RWPE2 (cell line): ENCODE measurements around the gene PACSIN2.
"Not testable (repeated sequence)": the region's sequence is repeated elsewhere in the genome, so short reads cannot be mapped to it uniquely, and the experiment has no call there.

ENCODE experiments used
- ATAC-seq: fragments of 200-7000 bp; cut with Tn5 transposase; 3 replicates; pipeline ENCODE4 v1.9.1; 2021; ENCODE audit warnings: low read depth
- DNase-seq: peaks from one replicate; pipeline ENCODE4 v3.0.0-alpha.2; 2020; ENCODE audit warnings: low spot score
- H3K27ac ChIP-seq: fragments of 450-650 bp; 2 replicates; pipeline ENCODE4 v1.5.1; 2017; ENCODE audit warnings: mild to moderate bottlenecking; ENCODE audit not compliant: poor library complexity, severe bottlenecking
- H3K27me3 ChIP-seq: fragments of 250-450 bp; sonication (Bioruptor Pico); 2 replicates; pipeline ENCODE4 v1.5.1; 2021; ENCODE audit warnings: mild to moderate bottlenecking, moderate library complexity; ENCODE audit not compliant: insufficient read depth, poor library complexity, severe bottlenecking
- H3K36me3 ChIP-seq: fragments of 250-450 bp; sonication (Bioruptor Pico); 2 replicates; pipeline ENCODE4 v1.5.1; 2020; ENCODE audit warnings: low read depth, mild to moderate bottlenecking, moderate library complexity
- H3K4me1 ChIP-seq: fragments of 250-450 bp; sonication (Bioruptor Pico); 2 replicates; pipeline ENCODE4 v1.5.1; 2021; ENCODE audit warnings: mild to moderate bottlenecking, moderate library complexity; ENCODE audit not compliant: insufficient read depth, poor library complexity, severe bottlenecking
- H3K4me3 ChIP-seq: fragments of 250-450 bp; sonication (Bioruptor Pico); 2 replicates; pipeline ENCODE4 v1.5.1; 2021; ENCODE audit warnings: mild to moderate bottlenecking, moderate library complexity; ENCODE audit not compliant: severe bottlenecking
- H3K9me3 ChIP-seq: fragments of 250-450 bp; sonication (Bioruptor Pico); 2 replicates; pipeline ENCODE4 v1.5.1; 2021; ENCODE audit warnings: mild to moderate bottlenecking, moderate library complexity; ENCODE audit not compliant: severe bottlenecking
- TF ChIP-seq, protein P1 (sequence below): fragments of 450-650 bp; IDR thresholded peaks from one replicate; pipeline ENCODE4 v1.5.1; 2017; ENCODE audit warnings: mild to moderate bottlenecking, moderate library complexity; ENCODE audit not compliant: poor library complexity, severe bottlenecking

PACSIN2 gene

GRCh38 chr22:42957544-42957943 lies 57.4 kb downstream of the PACSIN2 start:
- ATAC-seq (no peak), DNase-seq (no peak)
- no peaks in the 10 kb centered on the region for H3K27me3 ChIP-seq
- no peaks in the 10 kb centered on the region for H3K9me3 ChIP-seq
- TF ChIP-seq, protein P1, sequence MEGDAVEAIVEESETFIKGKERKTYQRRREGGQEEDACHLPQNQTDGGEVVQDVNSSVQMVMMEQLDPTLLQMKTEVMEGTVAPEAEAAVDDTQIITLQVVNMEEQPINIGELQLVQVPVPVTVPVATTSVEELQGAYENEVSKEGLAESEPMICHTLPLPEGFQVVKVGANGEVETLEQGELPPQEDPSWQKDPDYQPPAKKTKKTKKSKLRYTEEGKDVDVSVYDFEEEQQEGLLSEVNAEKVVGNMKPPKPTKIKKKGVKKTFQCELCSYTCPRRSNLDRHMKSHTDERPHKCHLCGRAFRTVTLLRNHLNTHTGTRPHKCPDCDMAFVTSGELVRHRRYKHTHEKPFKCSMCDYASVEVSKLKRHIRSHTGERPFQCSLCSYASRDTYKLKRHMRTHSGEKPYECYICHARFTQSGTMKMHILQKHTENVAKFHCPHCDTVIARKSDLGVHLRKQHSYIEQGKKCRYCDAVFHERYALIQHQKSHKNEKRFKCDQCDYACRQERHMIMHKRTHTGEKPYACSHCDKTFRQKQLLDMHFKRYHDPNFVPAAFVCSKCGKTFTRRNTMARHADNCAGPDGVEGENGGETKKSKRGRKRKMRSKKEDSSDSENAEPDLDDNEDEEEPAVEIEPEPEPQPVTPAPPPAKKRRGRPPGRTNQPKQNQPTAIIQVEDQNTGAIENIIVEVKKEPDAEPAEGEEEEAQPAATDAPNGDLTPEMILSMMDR: no peak
- peaks cover 13% of the 10 kb centered on the region for H3K36me3 ChIP-seq
- no peak overlapping the region for H3K4me3 ChIP-seq
- no peak overlapping the region for H3K27ac ChIP-seq
- H3K4me1 ChIP-seq: peaks cover 52% of the 10 kb centered on the region

DNA sequence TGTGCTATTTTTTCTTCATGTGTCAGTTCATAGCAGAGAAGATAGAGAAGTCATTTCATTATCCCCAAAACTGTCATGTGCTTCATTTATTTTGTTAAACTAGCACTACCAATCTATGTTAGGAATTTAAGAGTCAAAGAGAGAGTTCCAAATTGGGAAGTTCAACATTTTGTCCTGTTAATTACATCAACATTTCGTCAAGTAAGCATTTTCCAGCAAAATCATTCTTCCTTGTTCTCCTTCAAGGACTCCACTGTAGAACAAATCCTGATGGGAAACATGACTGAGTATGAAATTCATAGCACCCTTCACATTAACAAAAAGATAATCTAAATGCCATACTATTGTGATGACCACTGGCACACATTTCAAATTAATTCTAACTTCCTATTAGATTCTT lies 59.1 kb downstream of the PACSIN2 start:
- no peak for ATAC-seq
- H3K27ac ChIP-seq: no peak overlapping the region

GRCh38 chr22:42955087-42955635 lies 59.8 kb downstream of the PACSIN2 start:
- no peak for DNase-seq
- TF ChIP-seq, protein P1: no peak
- no peak for ATAC-seq
- Histone ChIP-seq H3K27ac (no peak overlapping the region), H3K9me3 (no peaks in the 10 kb centered on the region), H3K36me3 (peaks cover 13% of the 10 kb centered on the region), H3K4me1 (peaks cover 31% of the 10 kb centered on the region), H3K4me3 (no peak overlapping the region), H3K27me3 (no peaks in the 10 kb centered on the region)

More for the DNA sequence above, 59.1 kb downstream of the PACSIN2 start:
- Histone ChIP-seq H3K4me1 (peaks cover 37% of the 10 kb centered on the region), H3K4me3 (no peak overlapping the region), H3K36me3 (peaks cover 13% of the 10 kb centered on the region), H3K27me3 (no peaks in the 10 kb centered on the region), H3K9me3 (no peaks in the 10 kb centered on the region)
- TF ChIP-seq, protein P1: no peak
- no peak for DNase-seq

DNA sequence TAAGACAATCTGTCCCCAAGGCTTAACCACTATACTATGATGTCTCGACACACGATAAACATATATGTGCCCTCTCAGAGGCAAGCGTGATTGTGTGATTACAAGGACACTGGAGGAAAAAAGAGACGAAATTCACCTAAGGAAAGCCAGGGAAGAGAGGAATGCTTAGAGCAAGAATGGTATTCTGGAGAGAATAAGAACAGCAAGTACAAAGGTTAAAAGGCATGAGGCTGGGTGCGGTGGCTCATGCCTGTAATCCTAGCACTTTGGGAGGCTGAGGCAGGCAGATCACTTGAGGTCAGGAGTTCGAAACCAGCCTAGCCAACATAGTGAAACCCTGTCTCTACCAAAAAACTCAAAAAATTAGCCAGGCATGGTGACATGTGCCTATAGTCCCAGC lies 61.2 kb downstream of the PACSIN2 start:
- ATAC-seq: not testable (repeated sequence)

DNA sequence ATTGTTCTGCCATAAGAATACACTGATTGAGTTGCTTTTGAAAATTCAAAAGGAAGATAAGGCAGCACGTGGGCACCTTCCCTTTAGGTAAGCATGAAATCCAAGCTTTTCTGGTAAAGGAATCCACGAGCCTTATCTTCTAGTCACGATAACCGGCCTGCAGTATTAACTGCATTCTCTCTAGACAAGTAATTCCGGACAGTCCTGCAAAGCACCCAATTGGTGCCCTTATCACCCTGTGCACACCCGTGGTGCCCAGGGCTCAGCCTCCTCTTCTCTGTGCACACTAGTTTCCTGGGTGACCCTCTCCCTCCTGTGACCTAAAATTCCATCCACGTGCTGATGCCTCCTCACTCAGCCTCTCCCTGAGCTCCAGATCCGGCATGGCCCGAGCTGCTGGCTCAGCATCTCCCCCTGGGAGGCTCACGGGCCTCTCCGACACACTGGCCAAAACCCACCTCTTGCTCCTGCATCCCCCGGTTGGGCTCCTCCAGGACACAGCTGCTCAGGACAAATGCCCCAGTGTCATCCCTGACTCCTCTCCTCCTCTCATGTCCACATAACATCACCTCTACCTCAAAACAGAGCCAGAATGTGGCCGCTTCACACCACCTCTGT lies 63.7 kb downstream of the PACSIN2 start:
- H3K27me3 ChIP-seq: no peaks in the 10 kb centered on the region
- peaks cover 4% of the 10 kb centered on the region; the same call in 1 of the 2 replicates for H3K36me3 ChIP-seq
- DNase-seq (no peak), ATAC-seq (no peak)
- H3K4me1 ChIP-seq: peaks cover 37% of the 10 kb centered on the region
- H3K9me3 ChIP-seq: no peaks in the 10 kb centered on the region
- TF ChIP-seq, protein P1: no peak
- no peak overlapping the region for H3K27ac ChIP-seq
- no peak overlapping the region for H3K4me3 ChIP-seq

More for the DNA sequence above, 61.2 kb downstream of the PACSIN2 start:
- not testable (repeated sequence) for H3K27ac ChIP-seq, H3K9me3 ChIP-seq, H3K27me3 ChIP-seq, DNase-seq, H3K4me3 ChIP-seq, H3K36me3 ChIP-seq
- H3K4me1 ChIP-seq: peaks cover 32% of the 10 kb centered on the region
